HG03460 (cell line): ENCODE data around the gene RASA1.
"Not testable (repeated sequence)": the region's sequence is repeated elsewhere in the genome, so short reads cannot be mapped to it uniquely, and the experiment has no call there.

Source experiments
- ATAC-seq: cut with Tn5 transposase; IDR thresholded peaks from one replicate; pipeline ENCODE4 v1.9.1; 2021; ENCODE audit not compliant: unreplicated experiment

Gene RASA1

DNA sequence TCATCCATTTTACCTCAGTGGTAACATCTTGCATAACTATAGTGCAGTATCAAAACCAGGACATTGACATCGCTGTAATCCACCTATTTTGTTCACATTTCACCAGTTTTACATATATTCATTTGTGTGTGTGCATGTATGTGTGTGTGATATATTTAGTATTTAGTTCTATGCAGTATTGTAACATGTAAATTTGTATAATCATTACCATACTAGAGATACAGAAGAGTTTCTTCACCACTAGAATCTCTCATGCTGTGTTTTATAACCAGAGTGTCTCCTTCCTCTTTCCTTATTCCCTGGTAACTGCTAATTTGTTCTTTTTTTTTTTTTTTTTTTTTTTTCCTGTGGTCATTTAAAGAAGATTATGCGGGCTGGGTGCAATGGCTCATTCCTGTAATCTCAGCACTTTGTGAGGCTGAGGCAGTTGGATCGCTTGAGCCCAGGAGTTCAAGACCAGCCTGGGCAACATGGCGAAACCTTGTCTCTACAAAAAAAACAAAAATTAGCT is 11.0 kb downstream of the RASA1 start:
- ATAC-seq = no peak

DNA sequence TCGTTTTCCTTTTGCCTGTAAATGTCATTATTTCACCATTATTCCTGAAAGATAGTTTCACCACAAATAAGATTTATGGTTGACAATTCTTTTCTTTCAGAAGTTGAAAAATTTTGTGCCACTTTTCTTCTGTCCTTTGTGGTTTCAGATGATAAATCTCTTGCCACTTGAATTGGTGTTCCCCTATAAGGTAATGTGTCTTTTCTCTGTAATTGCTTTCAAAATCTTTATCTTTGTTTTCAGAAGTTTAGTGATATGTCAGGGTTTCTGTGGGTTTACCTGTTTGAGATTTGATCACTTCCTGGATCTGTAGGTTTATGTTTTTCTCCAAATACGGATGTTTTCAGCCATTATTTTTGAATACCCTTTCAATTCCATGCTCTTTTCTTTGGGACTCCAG is 14.6 kb downstream of the RASA1 start:
- no peak for ATAC-seq

DNA sequence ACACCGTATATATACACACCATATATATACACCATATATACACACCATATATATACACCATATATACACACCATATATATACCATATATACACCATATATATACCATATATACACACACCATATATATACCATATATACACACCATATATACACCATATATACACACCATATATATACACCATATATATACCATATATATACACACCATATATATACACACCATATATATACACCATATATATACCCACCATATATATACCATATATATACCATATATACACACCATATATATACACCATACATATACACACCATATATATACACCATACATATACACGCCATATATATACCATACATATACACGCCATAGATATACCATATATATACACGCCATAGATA is 19.6 kb downstream of the RASA1 start:
- ATAC-seq = not testable (repeated sequence)

DNA sequence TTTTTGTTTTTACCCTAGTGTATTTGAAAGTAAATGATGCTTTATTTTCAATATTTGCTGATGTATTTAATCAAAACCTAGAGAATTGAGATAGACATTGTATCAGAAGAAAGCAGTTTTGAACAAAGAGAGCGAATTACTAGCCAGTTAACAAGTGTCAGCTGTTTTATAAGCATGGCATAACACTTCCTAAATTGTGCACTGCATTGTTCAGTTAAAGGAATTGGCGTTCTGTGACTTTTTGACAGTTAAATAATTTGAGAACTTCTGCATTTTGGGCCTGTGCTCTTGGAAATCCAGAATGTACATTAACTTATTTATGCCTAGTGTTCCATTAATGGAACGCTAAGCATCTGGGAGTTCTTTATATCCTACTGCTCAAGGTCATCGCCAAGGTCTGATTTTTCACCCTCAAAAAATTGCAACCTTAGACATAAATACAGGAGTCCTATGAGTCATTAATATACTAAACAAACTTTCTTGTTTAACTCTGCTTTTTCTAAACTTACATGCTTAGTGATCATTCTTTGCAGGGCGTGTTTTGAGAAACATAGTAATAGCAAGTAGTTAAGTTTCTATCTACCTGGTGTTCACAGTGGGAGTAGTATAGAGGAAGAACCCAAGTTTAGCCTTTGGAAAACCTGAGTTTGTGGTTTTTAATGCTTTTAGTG is 31.1 kb downstream of the RASA1 start:
- ATAC-seq = no peak

DNA sequence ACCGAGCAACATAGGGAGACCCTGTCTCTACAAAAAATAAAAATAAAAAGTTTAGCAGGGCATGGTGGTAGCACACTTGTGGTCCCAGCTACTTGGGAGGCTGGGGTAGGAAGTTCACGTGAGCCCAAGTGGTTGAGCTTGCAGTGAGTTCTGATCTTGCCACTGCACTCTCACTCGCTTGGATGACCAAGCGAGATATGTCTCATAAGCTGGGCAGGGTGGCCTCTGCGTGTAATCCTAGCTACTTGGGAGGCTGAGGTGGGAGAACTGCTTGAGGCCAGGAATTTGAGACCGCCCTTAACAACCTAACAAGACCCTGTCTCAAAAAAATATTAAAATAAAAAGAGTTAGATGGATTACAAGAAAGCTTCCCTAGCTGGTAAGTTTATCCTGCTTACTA is 32.5 kb downstream of the RASA1 start:
- no peak for ATAC-seq

DNA sequence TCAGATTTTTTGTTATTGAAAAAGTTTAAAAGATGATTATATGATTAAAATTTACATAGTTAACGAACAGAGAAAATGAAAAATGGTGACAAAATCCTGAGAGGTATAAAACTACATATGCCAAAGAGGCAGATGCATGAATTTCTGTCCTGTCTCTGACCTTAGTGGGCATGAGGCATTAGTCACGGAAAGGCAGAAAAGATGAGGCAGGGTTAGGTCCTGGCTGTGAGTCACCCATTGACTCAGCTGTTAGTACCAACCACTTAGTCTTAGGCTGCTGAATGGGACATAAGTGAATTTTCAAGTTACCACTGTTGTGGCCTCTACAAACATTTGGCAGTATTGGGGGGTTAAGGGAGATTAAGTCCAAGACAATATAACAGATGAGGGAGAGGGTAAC is 33.1 kb downstream of the RASA1 start:
- no peak for ATAC-seq

DNA sequence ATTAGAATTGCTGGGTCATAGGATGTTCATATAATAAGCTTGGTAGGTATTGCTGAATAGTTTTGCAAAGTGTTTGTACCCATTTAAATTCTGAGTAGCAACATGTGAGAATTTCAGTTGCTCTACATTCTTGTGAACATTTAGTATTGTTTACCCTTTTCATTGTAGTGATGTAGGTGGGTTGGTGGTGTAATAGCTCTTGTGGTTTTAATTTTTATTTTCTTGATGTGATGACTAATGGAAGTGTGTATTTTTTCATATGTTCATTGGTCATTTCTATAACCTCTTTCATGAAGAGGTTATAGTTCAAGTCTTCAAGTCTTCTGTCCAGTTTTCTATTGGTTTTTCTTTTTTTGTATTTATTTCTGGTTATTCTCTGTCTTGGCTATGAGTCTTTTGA is 34.4 kb downstream of the RASA1 start:
- ATAC-seq = no peak

DNA sequence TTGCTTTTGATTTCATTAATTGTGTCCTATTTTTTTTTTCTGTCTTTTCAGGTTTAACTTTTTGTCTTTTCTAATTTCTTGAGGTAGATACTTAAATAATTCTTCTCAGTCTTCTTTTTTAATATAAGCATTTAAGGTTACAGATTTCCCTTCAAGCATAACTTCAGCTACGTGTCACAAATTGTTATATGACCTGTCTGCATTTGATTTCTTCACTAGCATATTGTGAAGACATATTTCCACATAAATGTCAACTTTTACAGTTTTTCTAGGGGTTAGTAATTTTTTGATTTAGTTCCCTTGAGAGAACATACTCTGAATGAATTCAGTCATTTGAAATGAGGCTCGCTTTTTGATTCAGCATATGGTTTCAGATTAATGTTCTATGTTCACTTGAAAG is 35.6 kb downstream of the RASA1 start:
- ATAC-seq = no peak

DNA sequence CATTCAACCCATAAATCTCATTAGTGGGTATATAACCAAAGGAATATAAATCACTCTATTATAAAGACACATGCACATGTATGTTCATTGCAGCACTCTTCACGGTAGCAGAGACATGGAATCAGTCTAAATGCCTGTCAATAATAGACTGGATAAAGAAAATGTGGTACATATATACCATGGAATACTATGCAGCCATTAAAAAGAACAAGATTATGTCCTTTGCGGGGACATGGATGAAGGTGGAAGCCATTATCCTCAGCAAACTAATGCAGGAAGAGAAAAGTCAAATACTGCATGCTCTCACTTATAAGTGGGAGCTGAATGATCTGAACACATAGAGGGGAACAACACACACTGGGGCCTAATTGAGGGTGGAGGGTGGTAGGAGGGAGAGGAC is 38.4 kb downstream of the RASA1 start:
- ATAC-seq = not testable (repeated sequence)

DNA sequence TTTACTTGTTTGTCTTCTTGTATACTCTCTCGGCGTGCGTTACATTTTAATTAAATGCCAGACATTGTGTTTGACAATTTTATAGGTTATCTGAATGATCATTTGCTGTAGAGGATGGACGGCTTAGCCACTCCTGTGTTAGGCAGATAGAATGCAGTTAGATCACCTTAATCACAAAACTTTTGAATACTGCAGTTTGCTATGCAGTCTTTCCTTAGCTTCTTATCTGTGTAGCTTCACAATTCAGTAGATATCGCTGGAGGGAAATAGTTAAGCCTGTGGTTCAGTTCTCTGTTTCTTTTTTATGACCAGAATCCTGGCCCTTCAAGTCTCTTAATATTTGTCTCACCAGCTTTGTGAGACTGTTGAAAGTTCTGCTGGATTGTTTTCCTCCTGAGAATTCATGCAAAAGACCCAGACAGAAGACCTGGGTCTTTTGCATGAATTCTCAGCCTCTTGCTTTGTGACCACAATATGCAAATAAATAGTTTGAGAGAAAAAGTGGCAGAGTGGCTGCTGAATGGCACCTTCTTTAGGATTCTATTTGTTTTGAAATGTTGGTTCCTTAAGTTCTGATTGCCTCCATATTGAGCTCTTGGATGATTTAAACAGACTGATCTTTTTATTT is 40.2 kb downstream of the RASA1 start:
- peak; percentile 96 for ATAC-seq

DNA sequence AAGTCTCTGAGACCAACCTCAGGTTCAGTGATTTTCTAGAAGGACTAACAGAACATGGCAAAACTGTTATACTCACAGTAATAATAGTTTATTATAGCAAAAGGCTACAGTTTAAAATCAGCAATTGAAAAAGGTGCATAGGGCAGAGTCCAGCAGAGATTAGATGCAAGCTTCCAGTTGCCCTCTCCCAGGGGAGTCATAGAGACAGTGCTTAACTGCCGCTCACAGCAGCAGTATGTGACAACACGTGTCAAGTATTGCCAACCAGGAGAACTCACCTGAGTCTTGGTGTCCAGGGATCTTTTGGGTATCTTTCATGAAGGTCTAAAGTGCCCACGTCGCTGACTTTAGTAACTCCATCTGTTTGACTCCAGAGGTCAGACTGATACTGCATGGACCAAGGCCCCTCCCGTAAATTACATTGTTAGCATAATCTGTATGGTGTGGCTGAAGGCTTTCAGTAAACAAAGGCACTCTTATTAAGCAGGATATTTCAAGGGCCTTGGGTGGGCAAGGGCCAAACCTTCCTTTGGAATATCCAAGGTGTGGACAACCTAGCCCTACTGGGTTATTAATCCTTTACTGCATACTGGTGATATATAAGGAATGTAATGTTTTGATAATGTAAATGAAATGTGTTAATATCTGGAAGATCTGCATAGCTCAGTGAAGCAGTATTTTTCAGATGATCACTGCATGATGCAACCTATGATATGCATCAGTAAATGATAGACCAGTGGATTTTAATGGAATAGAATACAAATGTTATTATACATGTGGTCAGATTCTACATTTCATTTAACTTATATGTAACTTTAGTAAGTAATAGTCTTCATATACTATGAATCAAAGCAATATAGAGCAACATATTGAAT is 44.0 kb downstream of the RASA1 start:
- no peak for ATAC-seq

DNA sequence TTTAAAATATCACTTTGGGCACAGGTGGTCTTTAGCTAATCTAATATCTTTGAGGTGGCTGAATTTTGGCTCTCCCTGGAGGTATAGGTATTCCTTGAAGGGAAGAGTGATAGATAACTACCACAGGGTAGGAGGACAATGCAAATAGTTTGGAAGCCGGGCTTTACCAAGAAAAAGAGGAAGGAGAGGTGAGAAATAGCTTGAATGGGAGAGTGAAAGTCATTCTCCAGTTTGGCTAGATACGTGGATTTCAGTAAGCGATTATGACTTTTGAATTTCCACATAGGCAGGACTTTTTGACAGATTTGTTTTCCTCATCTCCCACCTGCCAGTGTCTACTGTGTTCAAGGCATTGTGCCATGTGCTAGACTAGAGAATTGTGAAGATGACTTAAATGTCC is 45.5 kb downstream of the RASA1 start:
- ATAC-seq = no peak

DNA sequence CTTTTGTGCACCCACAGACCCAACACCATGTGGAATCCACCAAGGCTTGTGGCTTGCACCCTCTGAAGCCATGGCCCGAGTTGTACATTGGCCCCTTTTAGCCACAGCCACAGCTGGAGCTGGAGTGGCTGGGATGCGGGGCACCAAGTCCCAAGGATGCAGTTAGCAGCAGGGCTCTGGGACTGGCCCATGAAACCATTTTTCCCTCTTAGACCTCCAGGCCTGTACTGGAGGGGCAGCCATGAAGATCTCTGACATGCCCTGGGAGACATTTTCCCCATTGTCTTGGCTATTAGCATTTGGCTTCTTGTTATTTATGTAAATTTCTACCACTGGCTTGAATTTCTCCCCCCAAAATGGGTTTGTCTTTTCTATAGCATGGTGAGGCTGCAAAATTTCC is 51.8 kb downstream of the RASA1 start:
- ATAC-seq = no peak

DNA sequence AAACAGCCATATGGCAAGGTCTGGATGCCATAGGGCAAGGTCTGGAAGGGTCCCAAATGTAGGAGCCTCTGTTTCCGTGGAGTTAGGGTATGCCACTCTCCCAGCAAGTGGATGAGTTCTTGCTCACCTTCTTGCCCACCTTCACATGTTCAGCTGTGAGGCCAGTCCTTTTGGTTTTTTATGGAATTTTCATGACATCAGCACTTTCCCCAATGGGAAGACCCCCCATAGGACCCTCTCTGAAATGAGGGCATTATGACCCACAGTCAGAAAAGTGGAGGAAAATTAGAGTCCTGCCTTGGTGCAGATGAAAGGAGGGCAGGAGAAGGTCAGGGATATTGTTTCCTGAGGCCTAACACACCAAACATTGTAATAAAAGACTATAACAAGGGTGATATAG is 53.9 kb downstream of the RASA1 start:
- ATAC-seq = no peak

DNA sequence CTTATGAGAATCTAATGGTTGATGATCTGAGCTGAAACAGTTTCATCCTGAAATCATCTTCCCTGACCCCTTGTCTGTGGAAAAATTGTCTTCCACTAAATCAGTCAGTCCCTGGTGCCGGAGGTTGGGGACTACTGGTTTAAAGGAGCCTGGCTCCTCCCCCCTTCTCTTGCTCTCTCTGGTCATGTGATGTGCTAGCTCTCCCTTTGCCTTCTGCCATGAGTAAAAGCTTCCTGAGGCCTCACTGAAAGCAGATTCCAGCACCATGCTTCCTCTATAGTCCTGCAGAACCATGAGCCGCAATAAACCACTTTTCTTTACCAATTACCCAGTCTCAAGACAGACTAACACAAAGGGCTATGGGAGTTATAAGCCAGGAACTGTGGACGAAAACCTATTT is 54.7 kb downstream of the RASA1 start:
- no peak for ATAC-seq

DNA sequence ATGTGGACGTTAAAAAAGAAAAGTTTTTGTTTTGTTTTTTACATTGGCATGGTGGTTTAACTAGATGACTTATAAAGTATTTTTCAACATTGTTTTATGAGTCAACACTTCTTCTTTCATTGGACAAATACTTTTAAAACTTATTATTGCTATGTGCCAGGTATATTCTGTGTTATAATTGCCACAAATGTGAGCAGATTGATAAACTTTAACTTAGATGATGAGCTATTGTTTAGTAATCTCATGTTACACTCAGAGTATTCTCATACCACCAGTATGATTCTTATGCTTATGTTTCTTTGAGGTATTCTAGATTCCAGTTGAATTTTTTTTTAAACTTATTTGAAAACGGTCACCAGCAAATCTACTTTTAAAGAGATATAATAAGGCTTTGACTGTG is 60.3 kb downstream of the RASA1 start:
- ATAC-seq = no peak

DNA sequence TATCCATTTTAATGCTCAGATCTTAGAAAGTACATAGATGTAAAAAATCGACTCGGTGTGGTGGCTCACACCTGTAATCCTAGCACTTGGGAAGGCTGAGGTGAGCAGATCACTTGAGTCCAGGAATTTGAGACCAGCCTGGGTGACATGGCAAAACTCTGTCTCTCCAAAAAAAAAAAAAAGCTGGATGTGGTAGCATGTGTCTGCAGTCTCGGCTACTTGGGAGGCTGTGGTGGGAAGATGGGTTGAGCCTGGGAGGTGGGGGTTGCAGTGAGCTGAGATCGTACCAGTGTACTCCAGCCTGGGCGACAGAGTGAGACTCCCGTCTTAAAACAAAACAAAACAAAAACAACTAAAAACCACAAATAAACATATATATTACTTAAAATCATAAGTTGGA is 61.4 kb downstream of the RASA1 start:
- ATAC-seq = no peak

DNA sequence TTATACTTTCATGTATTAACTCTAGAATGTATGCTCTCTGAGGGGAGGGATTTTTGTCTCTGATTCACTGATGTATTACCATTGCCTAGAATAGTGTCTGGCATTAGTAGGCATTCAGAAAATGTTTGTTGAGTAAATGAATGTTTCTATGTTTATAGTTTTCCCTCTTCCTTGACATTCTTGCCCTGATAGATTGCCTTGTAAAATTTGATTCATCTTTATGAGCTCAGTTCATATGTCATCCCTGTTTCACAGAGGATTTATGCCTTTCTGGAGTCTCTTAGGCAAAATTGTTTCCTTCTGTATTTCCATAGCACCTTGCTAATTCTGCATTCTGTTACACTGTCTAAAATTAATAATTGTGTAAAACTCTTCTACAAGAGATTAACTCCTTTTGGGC is 72.3 kb downstream of the RASA1 start:
- no peak for ATAC-seq

DNA sequence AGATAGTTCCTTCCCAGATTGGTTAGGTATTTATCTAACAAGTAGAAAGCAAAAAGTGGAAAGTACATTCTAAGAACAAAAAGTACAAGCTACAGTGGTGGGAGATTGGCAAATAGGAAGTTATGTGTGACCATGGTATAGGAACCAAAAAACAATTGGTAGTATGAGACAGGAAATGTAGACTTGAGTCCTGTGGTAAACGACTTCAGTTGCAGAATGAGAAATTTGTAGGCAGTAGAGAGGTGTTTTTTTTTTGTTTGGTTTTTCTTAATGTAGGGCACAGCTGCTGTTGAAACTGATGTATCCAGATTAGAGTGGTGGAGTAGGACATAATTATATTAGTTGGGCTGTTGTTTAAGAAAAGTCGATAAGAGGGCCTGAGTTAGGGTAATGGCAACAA is 73.0 kb downstream of the RASA1 start:
- ATAC-seq = peak; percentile 100

DNA sequence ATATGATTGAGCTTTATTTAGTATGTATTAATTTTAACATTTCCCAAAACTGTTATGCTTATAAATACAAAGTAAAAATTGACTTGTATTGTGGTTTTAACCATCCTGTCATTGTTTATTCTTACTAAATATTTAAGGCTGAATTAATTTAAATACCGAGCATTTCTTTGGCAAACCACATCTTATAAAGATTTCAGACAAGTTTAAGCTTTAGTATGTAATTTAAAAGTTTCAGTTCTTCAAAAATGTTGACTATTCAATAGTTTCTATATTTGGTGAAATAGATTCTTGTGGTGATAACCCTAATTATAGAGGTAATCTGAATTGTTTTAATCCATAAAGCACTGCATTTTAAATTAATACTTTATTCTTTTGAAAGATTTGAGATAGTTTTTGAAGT is 79.6 kb downstream of the RASA1 start:
- ATAC-seq = no peak

DNA sequence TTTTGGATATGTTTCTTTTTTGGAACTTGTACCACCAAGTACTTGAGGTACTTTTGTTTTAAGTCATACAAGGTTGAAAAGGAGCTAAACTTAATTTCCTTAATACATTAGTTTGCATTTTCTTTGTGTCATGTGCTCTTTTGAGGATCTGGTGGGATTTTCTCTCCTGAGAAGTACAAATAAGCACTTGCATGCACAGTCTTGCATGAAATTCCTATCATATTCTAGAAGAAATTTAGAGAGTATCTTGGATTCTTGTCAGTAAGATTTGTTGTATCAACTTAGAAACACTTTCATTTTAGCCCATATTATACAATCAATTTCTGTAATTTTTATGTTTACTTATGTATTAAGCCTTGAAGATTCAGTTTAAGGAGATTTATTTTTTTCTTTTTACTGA is 80.2 kb downstream of the RASA1 start:
- ATAC-seq = no peak

DNA sequence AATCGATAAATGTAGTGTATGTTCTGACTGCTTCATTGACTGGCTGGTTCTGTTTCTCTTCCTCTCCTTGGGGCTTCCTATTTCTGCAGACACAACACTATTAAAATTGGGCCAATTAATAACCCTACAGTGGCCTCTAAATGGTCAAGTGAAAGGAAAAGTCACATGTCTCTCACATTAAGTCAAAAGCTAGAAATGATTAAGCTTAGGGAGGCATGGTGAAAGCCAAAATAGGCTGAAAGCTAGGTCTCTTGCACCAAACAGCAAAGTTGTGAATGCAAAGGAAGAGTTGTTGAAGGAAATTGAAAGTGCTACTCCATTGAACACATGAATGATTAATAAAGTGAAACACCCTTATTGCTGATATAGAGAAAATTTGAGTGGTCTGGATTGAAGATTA is 86.8 kb downstream of the RASA1 start:
- peak; percentile 91 for ATAC-seq
